Epithelial cell of prostate (primary cell): ENCODE data around the gene KRTAP10-10.
"Not testable (repeated sequence)": the region's sequence is repeated elsewhere in the genome, so short reads cannot be mapped to it uniquely, and the experiment has no call there.

Experiments used
- DNase-seq: peaks from one replicate; pipeline ENCODE4 v3.0.0-alpha.2; 2011; ENCODE audit warnings: low read depth, low spot score
- H3K27ac ChIP-seq: fragments of 450-650 bp; 2 replicates; pipeline ENCODE4 v1.5.1; 2017; ENCODE audit warnings: mild to moderate bottlenecking

The KRTAP10-10 gene

DNA sequence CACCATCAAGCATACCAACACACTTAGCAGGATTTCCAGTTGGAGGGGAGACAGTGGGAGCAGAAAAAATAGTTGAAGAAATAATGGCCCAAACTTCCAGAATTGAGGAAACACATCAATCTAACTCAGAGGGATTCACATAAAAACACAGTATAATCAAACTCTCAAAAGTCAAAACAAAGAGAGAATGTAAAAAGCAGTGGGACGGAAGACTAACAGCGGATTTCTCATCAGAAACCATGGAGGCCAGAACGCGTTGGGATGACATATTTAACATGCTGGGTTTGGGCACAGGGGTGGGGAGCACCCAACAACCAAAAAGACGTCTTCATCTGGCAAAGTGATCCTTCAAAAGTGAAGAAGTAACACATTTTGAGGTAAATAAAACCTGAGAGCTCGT, 17.3 kb upstream of the KRTAP10-10 start:
- H3K27ac ChIP-seq, result no peak overlapping the region
- no peak for DNase-seq

DNA sequence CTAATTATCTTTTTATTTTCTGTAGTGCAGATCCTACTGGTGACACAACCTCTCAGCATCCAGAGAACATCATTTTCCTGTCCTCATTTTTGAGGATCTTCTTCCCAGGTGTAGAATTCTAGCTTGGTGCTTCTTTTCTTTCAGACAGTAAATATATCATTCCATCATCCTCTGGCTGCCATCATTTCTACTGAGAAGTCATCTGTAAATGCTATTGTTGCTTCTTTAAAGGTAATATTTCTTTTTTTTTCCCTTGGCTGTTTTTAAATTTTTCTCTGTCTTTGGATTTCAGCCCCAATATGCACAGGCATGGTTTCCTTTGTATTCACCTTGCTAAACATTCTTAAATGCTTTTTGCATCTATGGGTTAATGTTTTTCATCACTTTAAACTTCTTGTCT, 13.6 kb upstream of the KRTAP10-10 start:
- no peak for DNase-seq

DNA sequence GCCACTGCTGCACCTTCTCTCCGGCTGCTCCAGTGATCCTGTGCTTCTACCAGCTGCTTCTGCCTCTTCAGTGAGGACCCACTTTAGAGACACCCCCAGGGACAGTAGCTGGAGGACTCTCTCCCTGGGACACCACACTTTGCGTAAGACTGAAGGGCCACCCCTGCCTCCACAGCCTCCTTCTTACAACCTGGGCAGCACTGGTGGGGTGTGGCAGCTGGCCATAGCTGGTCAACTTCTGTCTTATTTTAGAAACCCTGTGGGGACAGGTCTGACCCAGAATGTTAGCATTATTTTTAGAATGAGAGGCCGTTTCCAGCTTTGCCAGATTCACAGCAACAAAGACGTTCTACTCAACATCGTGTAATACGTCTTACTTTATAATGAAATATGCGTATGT, 11.4 kb upstream of the KRTAP10-10 start:
- H3K27ac ChIP-seq, result no peak overlapping the region
- no peak for DNase-seq

More for the DNA sequence above, 13.6 kb upstream of the KRTAP10-10 start:
- H3K27ac ChIP-seq, result no peak overlapping the region

DNA sequence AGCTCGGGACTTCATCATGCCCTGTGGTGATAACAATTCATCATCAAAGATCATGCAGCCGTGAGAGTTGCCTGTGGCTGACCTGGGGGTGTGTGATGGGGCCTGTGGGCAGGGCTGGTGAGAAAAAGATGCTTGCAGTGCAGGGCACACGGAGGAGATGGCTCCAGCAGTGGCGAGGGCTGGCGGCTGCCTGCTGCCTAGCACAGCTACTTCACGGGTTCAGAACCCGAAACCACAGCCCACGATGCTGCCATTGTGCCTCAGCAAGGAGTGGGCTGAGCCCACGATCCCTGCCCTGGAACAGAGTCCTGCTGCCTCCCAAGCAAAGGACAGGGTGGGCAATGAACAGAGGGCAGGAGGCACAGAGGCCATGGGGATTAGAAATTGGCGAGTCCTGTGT, 10.9 kb upstream of the KRTAP10-10 start:
- no peak for DNase-seq

DNA sequence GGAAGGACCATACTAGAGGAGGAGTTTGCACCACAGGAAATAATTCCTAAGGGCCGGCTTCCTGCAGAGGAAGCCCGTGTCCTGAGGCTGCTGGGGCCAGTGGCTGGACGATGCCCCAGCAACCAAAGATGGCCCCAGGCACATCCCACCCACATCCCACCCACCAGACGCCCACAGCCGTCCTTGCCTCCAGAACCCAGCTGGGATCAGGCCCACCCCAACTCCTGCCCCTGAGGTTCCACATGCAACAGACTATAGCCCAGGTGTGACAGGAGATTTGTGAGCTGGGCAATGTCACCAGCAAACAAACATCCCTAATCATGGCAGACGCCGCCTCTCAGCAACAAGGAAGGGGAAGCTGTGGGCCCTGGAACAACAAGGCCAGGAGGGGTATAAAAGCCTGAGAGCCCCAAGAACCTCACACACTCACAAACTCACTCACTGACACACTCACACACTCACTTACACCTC, 10.4 kb upstream of the KRTAP10-10 start, which contains the start of gene KRTAP10-9:
TSS of gene KRTAP10-9 (plus strand) at position 421 of the 471 bp plus-strand sequence. CDS start 79 bp downstream, outside the sequence.
- DNase-seq, result no peak
- H3K27ac ChIP-seq, result no peak within 1 kb of the TSS

More for the DNA sequence above, 10.9 kb upstream of the KRTAP10-10 start:
- no peak overlapping the region for H3K27ac ChIP-seq

DNA sequence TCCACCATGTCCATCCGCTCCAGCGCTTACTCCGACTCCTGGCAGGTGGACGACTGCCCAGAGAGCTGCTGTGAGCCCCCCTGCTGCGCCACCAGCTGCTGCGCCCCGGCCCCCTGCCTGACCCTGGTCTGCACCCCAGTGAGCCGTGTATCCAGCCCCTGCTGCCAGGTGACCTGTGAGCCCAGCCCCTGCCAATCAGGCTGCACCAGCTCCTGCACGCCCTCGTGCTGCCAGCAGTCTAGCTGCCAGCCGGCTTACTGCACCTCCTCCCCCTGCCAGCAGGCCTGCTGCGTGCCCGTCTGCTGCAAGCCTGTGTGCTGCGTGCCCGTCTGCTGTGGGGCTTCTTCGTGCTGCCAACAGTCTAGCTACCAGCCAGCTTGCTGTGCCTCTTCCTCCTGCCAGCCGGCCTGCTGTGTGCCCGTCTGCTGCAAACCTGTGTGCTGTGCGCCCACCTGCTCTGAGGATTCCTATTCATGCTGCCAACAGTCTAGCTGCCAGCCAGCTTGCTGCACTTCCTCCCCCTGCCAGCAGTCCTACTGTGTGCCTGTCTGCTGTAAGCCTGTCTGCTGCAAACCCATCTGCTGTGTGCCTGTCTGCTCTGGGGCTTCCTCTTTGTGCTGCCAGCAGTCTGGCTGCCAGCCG, 9.9 kb upstream of the KRTAP10-10 start:
- H3K27ac ChIP-seq, DNase-seq: not testable (repeated sequence)

DNA sequence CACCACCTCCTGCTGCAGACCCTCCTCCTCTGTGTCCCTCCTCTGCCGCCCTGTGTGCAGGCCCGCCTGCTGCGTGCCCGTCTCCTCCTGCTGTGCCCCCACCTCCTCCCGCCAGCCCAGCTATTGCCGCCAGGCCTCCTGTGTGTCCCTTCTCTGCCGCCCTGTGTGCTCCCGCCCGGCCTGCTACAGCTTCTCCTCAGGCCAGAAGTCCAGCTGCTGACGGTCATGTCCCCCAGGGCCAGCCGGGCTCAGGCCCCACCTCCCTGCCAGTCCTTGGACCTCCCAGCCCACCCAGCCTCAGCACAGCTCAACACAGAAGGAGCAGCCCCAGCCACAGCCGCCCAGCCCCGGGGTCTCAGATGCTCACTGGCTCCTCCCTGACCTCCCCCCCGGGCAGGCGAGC, 9.3 kb upstream of the KRTAP10-10 start:
- not testable (repeated sequence) for H3K27ac ChIP-seq, DNase-seq

DNA sequence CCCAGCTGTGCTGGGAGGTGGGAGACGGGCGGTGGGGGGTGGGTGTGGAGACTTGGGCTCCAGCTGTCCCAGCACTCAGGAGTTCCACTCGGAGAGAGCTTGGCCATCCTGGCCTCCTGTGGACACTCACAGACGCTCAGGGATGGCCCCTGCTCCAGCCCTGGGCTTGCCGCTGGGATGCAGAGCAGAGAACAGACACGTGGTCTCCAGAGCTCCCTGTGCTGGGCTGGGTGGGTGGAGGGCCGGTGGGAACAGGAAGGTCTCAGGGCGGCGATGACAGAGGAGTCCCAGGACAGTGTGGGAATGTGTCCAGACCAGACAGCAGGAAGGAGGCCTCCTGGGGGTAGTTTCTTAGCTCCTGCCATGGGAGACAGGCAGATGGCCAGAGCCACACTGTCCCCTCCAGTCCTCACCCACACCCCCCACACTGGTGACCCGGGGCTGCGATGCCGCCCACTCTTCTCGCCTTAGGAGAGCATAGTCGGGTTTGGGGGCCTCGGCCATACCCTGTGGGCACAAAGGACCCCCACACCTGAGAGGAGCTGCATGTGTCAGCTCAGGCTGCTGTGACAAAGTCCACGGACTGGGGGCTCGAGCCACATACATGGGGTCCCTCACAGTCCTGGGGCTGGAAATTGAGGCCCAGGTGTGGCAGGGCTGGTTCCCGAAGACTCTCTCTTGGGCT, 8.3 kb upstream of the KRTAP10-10 start:
- H3K27ac ChIP-seq, result no peak overlapping the region
- no peak for DNase-seq

DNA sequence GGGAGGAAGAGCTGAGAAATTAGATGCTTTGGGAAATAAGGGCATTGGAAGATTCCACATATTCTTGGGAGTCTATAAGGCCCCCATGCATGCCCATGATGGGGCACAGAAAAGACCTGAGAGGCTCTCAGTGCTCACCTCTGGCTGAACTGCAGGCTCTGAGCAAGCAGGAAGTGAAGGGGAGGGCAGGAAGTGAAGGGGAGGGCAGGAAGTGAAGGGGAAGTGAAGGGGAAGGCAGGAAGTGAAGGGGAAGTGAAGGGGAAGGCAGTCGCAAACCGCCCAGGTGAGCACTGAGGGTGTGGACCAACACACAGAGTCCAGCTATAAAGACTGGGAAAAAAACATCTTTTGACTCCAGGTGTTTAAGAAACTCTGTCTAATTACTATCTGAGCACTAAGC, 6.7 kb upstream of the KRTAP10-10 start:
- DNase-seq, result no peak
- no peak overlapping the region for H3K27ac ChIP-seq

DNA sequence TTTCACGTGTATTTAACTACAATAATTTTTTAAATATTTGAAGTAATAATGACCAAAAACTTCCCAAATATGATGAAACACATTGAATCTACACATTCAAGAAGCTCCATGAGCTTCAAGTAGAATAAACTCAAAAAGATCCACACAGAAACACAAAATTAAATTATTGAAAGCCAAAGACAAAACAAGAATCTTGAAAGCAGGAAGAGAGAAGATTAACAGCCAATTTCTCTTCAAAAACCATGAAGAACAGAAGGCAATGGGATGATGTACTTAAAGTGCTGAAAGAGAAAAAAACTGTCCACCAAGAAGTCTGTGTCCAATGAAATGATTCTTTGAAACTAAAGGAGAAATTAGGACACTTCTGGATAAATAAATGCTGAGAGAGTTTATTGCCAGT, 5.1 kb upstream of the KRTAP10-10 start:
- DNase-seq, result no peak
- no peak overlapping the region for H3K27ac ChIP-seq

DNA sequence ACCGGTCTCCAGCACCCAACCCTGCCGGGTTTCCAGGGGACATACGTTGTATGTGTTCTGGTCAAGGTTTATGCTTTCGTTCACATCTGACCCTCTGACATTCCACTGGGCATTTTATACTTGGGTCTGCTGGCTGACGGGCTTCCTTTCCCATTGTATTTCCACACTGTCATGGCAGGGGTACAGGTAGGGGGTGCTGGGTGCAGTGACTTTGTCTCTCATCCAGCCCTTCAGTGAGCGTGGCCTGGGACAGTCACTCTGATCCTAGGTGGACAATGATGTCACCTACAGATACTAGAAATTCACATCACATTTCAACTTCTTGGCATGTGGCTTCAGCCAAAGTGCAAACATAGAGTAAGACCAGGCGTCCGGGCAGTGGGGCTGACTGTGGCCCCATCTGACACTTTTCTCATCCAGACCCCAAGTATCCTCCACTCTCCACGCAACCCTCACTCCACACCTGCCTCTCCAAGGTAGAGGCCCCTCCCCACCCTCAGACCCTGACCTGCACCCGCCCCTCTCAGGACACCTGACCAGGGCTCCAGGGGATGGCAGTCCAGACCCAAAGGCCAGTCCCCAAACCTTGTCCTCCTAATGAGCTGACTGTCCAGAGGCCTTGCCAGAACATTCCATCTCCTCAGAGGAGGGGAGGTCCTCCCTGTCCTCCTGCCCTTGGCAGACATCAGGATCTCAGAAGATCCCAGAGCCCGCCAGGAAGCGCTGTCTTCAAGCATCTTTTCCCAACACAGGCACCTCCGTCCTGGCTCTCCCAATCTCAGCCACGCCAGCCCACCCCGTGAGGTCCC, 743 bp upstream of the KRTAP10-10 start:
- H3K27ac ChIP-seq, result no peak overlapping the region
- DNase-seq, result no peak

DNA sequence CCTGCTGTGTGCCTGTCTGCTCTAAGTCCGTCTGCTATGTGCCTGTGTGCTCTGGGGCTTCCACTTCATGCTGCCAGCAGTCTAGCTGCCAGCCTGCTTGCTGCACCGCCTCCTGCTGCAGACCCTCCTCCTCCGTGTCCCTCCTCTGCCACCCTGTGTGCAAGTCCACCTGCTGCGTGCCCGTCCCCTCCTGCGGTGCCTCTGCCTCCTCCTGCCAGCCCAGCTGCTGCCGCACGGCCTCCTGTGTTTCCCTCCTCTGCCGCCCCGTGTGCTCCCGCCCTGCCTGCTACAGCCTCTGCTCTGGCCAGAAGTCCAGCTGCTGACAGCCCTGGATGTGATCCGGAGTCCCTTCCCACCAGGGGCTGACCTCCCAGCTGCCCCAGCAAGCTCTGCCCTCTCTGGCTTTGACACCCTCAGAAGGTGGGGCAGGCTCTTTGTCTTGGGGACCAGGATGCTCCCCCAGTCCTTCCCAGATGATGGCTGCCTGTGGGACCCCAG, 744 bp downstream of the KRTAP10-10 start:
- H3K27ac ChIP-seq, DNase-seq: not testable (repeated sequence)

DNA sequence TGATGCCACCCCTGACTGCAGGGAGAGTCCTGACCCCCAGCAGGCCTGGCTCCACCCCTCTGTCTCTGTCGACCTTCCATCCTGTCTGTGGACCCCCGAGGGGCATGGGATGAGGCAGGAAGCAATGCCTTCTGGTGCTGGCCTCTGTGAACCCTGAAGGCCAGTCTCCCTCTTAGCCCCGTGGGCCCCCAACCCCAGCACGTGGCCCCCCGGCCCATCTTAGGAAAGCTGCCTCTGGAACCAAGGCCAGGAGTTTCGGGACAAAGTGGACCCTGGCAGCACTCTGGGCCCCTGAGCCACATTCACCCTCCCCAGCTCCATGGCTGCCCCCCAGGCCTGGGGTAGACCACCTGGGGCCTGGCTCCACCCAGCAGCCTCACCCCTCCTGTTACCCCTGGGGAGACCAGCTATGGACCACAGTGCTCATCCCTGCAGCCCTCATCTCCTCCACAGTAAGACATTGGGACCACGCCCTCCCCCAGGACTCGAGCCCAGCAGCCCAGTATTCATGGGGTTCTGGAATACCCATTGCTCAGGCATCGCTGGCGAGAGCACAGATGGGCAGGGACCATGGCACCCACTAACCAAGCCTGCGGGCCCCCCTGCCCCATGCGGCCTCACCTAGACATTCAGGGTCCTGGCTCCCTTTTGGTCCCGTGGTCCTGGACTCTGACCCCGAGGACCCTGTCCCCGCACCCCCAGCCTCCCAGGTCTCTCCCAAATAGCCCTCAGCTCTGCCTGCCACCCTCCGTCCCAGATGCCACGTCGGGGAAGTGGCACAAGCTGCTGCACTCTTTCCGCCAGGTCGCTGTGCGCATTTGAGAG, 1.6 kb downstream of the KRTAP10-10 start:
- DNase-seq, H3K27ac ChIP-seq: not testable (repeated sequence)

DNA sequence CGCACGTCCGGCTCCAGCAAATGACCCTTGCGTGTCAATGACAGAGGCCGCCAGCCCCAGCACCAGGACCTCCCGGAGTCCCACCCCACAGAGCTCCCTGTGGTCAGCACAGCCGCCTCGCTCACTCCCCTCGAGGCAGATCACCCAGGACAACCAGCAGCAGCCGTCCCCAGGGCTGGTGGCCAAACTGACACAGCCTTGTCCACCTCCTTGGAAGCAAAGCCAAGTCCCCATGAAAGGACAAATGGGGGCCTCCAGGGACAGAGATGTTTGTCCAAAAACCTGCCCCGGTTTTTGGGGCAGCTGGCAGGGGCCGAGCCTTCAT, 2.1 kb downstream of the KRTAP10-10 start:
- no peak overlapping the region for H3K27ac ChIP-seq
- no peak for DNase-seq

DNA sequence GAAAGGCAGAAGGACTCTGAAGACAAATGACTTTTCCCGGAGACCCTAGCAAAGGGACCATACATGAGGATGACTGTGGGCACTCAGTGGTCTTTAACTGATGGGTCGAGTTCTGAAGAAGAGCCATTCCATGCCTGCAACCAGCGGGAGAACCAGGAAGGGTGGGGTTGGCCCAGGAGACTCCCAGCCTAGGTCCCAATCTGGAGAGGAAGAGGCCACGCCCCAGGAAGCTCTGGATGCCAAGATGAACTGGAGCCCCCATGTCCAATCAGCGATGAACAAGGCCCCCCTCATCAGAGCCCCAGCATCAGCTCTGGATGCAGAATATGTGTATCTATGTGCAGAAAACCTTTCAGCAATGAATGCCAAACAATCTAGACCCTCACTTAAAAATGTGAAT, 3.6 kb downstream of the KRTAP10-10 start:
- no peak overlapping the region for H3K27ac ChIP-seq
- DNase-seq, result no peak

DNA sequence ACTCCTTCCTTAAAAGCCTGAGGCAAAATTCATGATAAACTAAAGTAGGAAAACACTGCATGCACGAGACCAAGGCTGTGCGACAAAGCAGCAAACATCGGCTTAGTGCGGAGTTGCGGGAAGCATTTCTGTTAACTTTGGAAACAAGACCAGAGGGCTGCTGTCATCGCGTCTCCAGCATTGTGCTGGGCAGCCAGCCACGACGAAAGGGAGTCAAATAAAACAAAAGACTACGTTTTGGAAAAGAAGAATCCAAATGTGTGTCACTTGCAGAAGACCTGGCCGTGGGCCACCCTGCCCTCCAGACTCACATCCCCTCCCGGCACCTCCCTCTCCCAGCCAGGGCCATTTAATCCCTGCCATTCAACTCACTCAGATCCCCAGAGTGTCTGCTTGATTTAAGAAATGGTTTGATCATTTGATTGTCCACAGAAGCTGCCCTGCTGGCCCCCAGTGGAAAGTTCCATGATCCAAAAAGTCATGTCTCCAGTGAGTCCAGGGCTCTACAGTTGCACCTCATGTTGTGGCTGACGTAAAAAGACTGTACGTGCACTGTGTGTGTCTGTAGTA, 6.7 kb downstream of the KRTAP10-10 start:
- DNase-seq, result no peak
- H3K27ac ChIP-seq, result no peak overlapping the region

DNA sequence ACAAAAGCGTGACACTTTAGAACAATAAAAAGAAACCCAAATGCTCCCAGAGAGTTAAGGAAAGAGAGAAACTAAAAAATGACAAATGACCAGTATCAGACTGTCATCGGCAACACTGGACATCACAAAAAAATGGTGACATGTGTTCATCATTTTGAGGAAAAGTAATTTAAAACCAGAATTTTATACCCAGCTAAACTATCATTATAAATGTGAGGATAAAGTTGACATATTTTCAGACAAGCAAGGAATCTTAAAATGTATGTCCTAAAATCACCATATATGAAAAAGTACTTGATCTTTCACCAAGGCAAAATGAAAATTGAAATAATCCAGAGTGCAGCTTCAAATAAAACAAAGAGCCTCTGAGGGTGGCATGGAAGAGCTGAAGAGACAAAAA, 7.7 kb downstream of the KRTAP10-10 start:
- no peak for DNase-seq
- H3K27ac ChIP-seq, result no peak overlapping the region

DNA sequence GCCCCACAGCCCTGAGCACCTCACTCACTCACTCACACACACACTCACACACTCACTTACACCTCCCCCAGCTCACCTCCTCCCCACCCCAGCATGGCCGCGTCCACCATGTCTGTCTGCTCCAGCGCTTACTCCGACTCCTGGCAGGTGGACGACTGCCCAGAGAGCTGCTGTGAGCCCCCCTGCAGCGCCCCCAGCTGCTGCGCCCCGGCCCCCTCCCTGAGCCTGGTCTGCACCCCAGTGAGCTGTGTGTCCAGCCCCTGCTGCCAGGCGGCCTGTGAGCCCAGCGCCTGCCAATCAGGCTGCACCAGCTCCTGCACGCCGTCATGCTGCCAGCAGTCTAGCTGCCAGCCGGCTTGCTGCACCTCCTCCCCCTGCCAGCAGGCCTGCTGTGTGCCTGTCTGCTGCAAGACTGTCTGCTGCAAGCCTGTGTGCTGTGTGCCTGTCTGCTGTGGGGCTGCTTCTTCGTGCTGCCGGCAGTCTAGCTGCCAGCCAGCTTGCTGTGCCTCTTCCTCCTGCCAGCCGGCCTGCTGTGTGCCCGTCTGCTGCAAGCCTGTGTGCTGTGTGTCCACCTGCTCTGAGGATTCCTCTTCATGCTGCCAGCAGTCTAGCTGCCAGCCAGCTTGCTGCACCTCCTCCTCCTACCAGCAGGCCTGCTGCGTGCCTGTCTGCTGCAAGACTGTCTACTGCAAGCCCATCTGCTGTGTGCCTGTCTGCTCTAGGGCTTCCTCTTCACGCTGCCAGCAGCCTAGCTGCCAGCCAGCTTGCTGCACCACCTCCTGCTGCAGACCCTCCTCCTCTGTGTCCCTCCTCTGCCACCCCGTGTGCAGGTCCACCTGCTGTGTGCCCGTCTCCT, 9.4 kb downstream of the KRTAP10-10 start, which contains the start of gene KRTAP10-11:
TSS of gene KRTAP10-11 (plus strand) at position 49 of the 856 bp plus-strand sequence. CDS start at position 94, 45 bp downstream.
- not testable (repeated sequence) for H3K27ac ChIP-seq

DNA sequence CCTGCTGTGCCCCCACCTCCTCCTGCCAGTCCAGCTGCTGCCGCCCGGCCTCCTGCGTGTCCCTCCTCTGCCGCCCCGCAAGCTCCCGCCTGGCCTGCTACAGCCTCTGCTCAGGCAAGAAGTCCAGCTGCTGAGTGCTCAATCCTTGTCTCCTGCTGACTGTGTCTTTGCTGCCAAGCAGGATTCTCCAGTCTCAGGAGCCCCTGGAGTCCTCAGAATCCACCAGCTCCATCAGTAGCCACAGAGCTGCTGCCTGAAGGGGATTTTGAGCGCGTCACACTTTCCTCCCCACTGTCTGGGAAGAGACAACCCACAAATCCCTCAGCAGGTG, 10.0 kb downstream of the KRTAP10-10 start:
- DNase-seq, result no peak
- no peak overlapping the region for H3K27ac ChIP-seq

More for the DNA sequence above, 9.4 kb downstream of the KRTAP10-10 start, which contains the start of gene KRTAP10-11:
- DNase-seq, result not testable (repeated sequence)
